Activated B cell treated with CpG ODN at 0.5 μM for 24 hours (primary cell): Measurements from ENCODE around the gene PPP2R3A. TPM values are rescaled to one million over a fixed set of nuclear protein-coding genes. Genes with fewer than 3 reads are reported as not detected.
"Not testable (repeated sequence)": the region's sequence is repeated elsewhere in the genome, so short reads cannot be mapped to it uniquely, and the experiment has no call there.

ENCODE experiments used
- ATAC-seq: fragments of 200-7000 bp; cut with Tn5 transposase; one replicate; pipeline ENCODE4 v1.10.0; 2021; ENCODE audit warnings: low read depth, mild to moderate bottlenecking, moderate library complexity
- CTCF ChIA-PET: fragments of 350-600 bp; sonication (Branson Sonifier 250); formaldehyde crosslinking; loops from one replicate; lab custom pipeline; 2021; ENCODE audit warnings: antibody characterized with exemption; lab: Charles Lee
- POLR2A ChIA-PET: fragments of 350-600 bp; sonication (Branson Sonifier 250); formaldehyde crosslinking; loops from one replicate; lab custom pipeline; 2021; ENCODE audit warnings: antibody characterized with exemption; lab: Charles Lee
- DNase-seq: peaks from one replicate; pipeline ENCODE4 v3.0.0; 2022
- H3K27ac Mint-ChIP-seq: one replicate; pipeline ENCODE4 v1.8.0; 2020; ENCODE audit warnings: mixed read lengths
- H3K27me3 Mint-ChIP-seq: one replicate; pipeline ENCODE4 v1.8.0; 2021; ENCODE audit warnings: mixed read lengths
- H3K36me3 Mint-ChIP-seq: one replicate; pipeline ENCODE4 v1.8.0; 2021; ENCODE audit warnings: low read depth, mixed read lengths
- H3K4me1 Mint-ChIP-seq: one replicate; pipeline ENCODE4 v1.8.0; 2021; ENCODE audit warnings: mixed read lengths
- H3K4me3 Mint-ChIP-seq: one replicate; pipeline ENCODE4 v1.8.0; 2020; ENCODE audit warnings: mild to moderate bottlenecking, mixed read lengths
- H3K9me3 Mint-ChIP-seq: one replicate; pipeline ENCODE4 v1.8.0; 2020; ENCODE audit warnings: mixed read lengths
- CTCF ChIP-seq: fragments of 200-600 bp; IDR thresholded peaks from one replicate; pipeline ENCODE4 v1.8.0; 2022; ENCODE audit warnings: antibody characterized with exemption, mild to moderate bottlenecking
- intact Hi-C: fragments of 100-400 bp; cut with micrococcal nuclease; formaldehyde crosslinking; loops from one replicate; pipeline ENCODE4 v1.15.1; 2024
- total RNA-seq: library from RNA; stranded (reverse); gene quantifications from 2 replicates; pipeline ENCODE4 v1.2.3, GENCODE V29; 2022

The PPP2R3A gene
- total RNA-seq, 1 donor from 2014 or later: 0.11 TPM

GRCh38 chr3:136166507-136166906, 201.0 kb downstream of the PPP2R3A start:
- H3K4me3 Mint-ChIP-seq: no peak overlapping the region
- no peak for TF ChIP-seq CTCF
- intact Hi-C loops: no loop called here
- H3K4me1 Mint-ChIP-seq: peaks cover 59% of the 10 kb centered on the region
- DNase-seq (no peak), ATAC-seq (no peak)
- CTCF ChIA-PET: no interaction called here
- H3K27ac Mint-ChIP-seq: no peak overlapping the region
- H3K36me3 Mint-ChIP-seq: peaks cover 22% of the 10 kb centered on the region
- POLR2A ChIA-PET: no interaction called here
- H3K27me3 Mint-ChIP-seq: no peaks in the 10 kb centered on the region
- no peaks in the 10 kb centered on the region for H3K9me3 Mint-ChIP-seq

- CTCF ChIA-PET, H3K9me3 Mint-ChIP-seq, intact Hi-C loops, POLR2A ChIA-PET, H3K27me3 Mint-ChIP-seq, H3K4me3 Mint-ChIP-seq, DNase-seq, ATAC-seq: not testable (repeated sequence)
- H3K4me1 Mint-ChIP-seq: peaks cover 53% of the 10 kb centered on the region
- H3K36me3 Mint-ChIP-seq: peaks cover 21% of the 10 kb centered on the region
- H3K27ac Mint-ChIP-seq: peak overlapping the region; percentile 50
These were observed 202.7 kb downstream of the PPP2R3A start for GRCh38 chr3:136168236-136168635.

- H3K36me3 Mint-ChIP-seq: peaks cover 5% of the 10 kb centered on the region
- intact Hi-C loops: loop anchor here (2.0 kb wide), 1 partner anchor 14 kb away; no protein-coding TSS in a partner anchor
- ATAC-seq: no peak
- H3K27me3 Mint-ChIP-seq: no peaks in the 10 kb centered on the region
- POLR2A ChIA-PET: interaction anchor here (0.6 kb wide), 1 partner anchor 12 kb away, joined by 4 read pairs; no protein-coding TSS in a partner anchor
- no peak overlapping the region for H3K4me3 Mint-ChIP-seq
- CTCF ChIA-PET: no interaction called here
- TF ChIP-seq CTCF: no peak
- peak overlapping the region; percentile 74 for H3K27ac Mint-ChIP-seq
- peaks cover 43% of the 10 kb centered on the region for H3K4me1 Mint-ChIP-seq
- no peak for DNase-seq
- H3K9me3 Mint-ChIP-seq: no peaks in the 10 kb centered on the region
These were observed 205.6 kb downstream of the PPP2R3A start for GRCh38 chr3:136171097-136171542.

- intact Hi-C loops: no loop called here
- no peak for TF ChIP-seq CTCF
- DNase-seq (no peak), ATAC-seq (no peak)
- peaks cover 1% of the 10 kb centered on the region for H3K36me3 Mint-ChIP-seq
- peaks cover 38% of the 10 kb centered on the region for H3K4me1 Mint-ChIP-seq
- ChIA-PET POLR2A (no interaction called here), CTCF (no interaction called here)
- peak overlapping the region; percentile 47 for H3K27ac Mint-ChIP-seq
- H3K9me3 Mint-ChIP-seq: no peaks in the 10 kb centered on the region
- H3K27me3 Mint-ChIP-seq: no peaks in the 10 kb centered on the region
- H3K4me3 Mint-ChIP-seq: no peak overlapping the region
These were observed 208.5 kb downstream of the PPP2R3A start for GRCh38 chr3:136173939-136174490.

- TF ChIP-seq CTCF: no peak
- no peak for DNase-seq
- ATAC-seq: no peak
- Mint-ChIP-seq H3K4me3 (no peak overlapping the region), H3K9me3 (no peaks in the 10 kb centered on the region), H3K27me3 (no peaks in the 10 kb centered on the region), H3K36me3 (peaks cover 1% of the 10 kb centered on the region), H3K4me1 (peaks cover 67% of the 10 kb centered on the region), H3K27ac (no peak overlapping the region)
- ChIA-PET CTCF (no interaction called here), POLR2A (interaction anchor here (0.8 kb wide), 1 partner anchor 18 kb away, joined by 4 read pairs; the partner anchor contains the start of gene MSL2)
- intact Hi-C loops: loop anchor here (2.0 kb wide), 1 partner anchor 17 kb away; no protein-coding TSS in a partner anchor
These were observed 212.3 kb downstream of the PPP2R3A start for GRCh38 chr3:136177876-136178275.
